K562 (cell line): Measurements from ENCODE around the gene ZBTB48. TPM values are rescaled to one million over a fixed set of nuclear protein-coding genes. Genes with fewer than 3 reads are reported as not detected.

Source experiments
- CBFA2T2 ChIP-seq: fragments of 450-650 bp; conservative IDR thresholded peaks from 2 replicates; pipeline ENCODE4 v1.6.1; 2017; ENCODE audit warnings: mild to moderate bottlenecking
- DDX20 ChIP-seq: fragments of 450-650 bp; IDR thresholded peaks from 2 replicates; pipeline ENCODE4 v1.6.1; 2016; ENCODE audit warnings: missing genetic modification characterization, low read depth, mild to moderate bottlenecking, missing compliant biosample characterization, moderate library complexity
- MAFF ChIP-seq: IDR thresholded peaks from 2 replicates; pipeline ENCODE4 v1.6.1; 2012; ENCODE audit warnings: low read length, improper control_type of control experiment
- NONO ChIP-seq, 2 experiments: fragments of 200-400 bp in 1 of 2; fragments of 450-650 bp in 1 of 2; formaldehyde crosslinking in 1 of 2; IDR thresholded peaks; 2 replicates each; pipeline ENCODE4 v1.6.1; 2017; ENCODE audit warnings: low read depth in 2 of 2, mild to moderate bottlenecking in 2 of 2, moderate library complexity in 2 of 2, low read length in 1 of 2
- ZZZ3 ChIP-seq: fragments of 450-650 bp; IDR thresholded peaks from 2 replicates; pipeline ENCODE4 v1.6.1; 2016; ENCODE audit warnings: antibody characterized with exemption, mild to moderate bottlenecking, moderate library complexity
- polyA plus RNA-seq, 8 experiments: library from polyadenylated mRNA; depleted of rRNA in 4 of 8; stranded (reverse) in 5 of 8; unstranded in 3 of 8; fragments of >200 nt; fragmentation: Nextera tagmentation in 2 of 8; fragmentation: Illumina TruSeq in 1 of 8; extraction: Ambion mirVana in 2 of 8; extraction: Trizol in 1 of 8; gene quantifications; 2 replicates each; pipeline versions ENCODE4 v1.2.1 to v1.2.3, GENCODE V29; 2011 to 2014; ENCODE audit warnings: inconsistent platforms in 1 of 8, missing spikeins in 1 of 8
- total RNA-seq, 7 experiments: library from RNA; depleted of rRNA in 6 of 7; stranded (reverse); fragments of >200 nt in 6 of 7; fragmentation: Illumina TruSeq in 2 of 7; extraction: Trizol in 2 of 7; gene quantifications; 2 replicates each; pipeline versions ENCODE4 v1.2.1 to v1.2.3, GENCODE V29; 2011 to 2021; ENCODE audit warnings: low replicate concordance in 1 of 7
- TF ChIP-seq, protein P1 (sequence below): fragments of 450-650 bp; IDR thresholded peaks from 2 replicates; pipeline ENCODE4 v1.6.1; 2016; ENCODE audit warnings: mild to moderate bottlenecking, moderate library complexity
- TF ChIP-seq, protein P2 (sequence below), 2 experiments: fragments of 450-650 bp; formaldehyde crosslinking in 1 of 2; IDR thresholded peaks; 2 replicates each; pipeline versions ENCODE4 v1.4.0 to v1.6.1; 2014 to 2020; ENCODE audit warnings: mild to moderate bottlenecking in 2 of 2, borderline replicate concordance in 1 of 2, low read depth in 1 of 2

Gene ZBTB48
- total and polyA plus RNA-seq, 9 of the 15 experiments (the other 6 are each of a cell fraction or from before 2014, with no cell fraction given): 1.9 to 66.9 (median 29.5) TPM

DNA sequence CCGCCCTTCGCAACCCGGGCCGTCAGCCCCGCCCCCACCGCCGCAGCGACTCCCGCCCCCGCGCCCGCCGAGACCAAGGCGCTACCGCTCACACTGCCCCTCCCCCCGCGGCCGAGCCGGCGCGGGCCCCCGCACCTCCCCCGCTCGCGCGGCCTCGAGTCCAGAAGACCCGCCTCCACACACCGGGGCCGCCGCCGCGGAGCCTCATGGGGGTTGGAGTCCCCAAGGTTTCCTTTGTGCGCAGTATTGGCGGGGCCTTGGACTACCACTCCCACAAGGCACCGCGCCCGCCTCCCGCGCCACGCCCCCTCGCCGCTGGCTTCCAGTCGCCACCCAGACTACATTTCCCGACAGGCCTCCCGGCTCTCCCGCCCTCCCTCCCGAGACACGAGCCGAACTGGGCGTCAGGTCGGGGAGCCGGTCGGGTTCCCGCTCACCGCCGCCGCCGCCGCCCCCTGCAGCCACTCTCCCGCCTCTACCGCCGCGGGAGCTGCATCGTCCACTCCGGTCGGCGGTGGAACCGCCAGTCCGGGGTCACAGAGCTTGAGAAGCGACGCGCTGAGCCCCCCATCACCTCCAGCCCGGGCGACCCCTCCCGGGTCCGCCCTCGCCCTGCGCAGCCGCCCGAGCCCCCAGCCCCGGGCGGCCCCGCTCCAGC is 33.7 kb downstream of the ZBTB48 start, which contains the start of gene PHF13 (continued):
- TF ChIP-seq, protein P1, sequence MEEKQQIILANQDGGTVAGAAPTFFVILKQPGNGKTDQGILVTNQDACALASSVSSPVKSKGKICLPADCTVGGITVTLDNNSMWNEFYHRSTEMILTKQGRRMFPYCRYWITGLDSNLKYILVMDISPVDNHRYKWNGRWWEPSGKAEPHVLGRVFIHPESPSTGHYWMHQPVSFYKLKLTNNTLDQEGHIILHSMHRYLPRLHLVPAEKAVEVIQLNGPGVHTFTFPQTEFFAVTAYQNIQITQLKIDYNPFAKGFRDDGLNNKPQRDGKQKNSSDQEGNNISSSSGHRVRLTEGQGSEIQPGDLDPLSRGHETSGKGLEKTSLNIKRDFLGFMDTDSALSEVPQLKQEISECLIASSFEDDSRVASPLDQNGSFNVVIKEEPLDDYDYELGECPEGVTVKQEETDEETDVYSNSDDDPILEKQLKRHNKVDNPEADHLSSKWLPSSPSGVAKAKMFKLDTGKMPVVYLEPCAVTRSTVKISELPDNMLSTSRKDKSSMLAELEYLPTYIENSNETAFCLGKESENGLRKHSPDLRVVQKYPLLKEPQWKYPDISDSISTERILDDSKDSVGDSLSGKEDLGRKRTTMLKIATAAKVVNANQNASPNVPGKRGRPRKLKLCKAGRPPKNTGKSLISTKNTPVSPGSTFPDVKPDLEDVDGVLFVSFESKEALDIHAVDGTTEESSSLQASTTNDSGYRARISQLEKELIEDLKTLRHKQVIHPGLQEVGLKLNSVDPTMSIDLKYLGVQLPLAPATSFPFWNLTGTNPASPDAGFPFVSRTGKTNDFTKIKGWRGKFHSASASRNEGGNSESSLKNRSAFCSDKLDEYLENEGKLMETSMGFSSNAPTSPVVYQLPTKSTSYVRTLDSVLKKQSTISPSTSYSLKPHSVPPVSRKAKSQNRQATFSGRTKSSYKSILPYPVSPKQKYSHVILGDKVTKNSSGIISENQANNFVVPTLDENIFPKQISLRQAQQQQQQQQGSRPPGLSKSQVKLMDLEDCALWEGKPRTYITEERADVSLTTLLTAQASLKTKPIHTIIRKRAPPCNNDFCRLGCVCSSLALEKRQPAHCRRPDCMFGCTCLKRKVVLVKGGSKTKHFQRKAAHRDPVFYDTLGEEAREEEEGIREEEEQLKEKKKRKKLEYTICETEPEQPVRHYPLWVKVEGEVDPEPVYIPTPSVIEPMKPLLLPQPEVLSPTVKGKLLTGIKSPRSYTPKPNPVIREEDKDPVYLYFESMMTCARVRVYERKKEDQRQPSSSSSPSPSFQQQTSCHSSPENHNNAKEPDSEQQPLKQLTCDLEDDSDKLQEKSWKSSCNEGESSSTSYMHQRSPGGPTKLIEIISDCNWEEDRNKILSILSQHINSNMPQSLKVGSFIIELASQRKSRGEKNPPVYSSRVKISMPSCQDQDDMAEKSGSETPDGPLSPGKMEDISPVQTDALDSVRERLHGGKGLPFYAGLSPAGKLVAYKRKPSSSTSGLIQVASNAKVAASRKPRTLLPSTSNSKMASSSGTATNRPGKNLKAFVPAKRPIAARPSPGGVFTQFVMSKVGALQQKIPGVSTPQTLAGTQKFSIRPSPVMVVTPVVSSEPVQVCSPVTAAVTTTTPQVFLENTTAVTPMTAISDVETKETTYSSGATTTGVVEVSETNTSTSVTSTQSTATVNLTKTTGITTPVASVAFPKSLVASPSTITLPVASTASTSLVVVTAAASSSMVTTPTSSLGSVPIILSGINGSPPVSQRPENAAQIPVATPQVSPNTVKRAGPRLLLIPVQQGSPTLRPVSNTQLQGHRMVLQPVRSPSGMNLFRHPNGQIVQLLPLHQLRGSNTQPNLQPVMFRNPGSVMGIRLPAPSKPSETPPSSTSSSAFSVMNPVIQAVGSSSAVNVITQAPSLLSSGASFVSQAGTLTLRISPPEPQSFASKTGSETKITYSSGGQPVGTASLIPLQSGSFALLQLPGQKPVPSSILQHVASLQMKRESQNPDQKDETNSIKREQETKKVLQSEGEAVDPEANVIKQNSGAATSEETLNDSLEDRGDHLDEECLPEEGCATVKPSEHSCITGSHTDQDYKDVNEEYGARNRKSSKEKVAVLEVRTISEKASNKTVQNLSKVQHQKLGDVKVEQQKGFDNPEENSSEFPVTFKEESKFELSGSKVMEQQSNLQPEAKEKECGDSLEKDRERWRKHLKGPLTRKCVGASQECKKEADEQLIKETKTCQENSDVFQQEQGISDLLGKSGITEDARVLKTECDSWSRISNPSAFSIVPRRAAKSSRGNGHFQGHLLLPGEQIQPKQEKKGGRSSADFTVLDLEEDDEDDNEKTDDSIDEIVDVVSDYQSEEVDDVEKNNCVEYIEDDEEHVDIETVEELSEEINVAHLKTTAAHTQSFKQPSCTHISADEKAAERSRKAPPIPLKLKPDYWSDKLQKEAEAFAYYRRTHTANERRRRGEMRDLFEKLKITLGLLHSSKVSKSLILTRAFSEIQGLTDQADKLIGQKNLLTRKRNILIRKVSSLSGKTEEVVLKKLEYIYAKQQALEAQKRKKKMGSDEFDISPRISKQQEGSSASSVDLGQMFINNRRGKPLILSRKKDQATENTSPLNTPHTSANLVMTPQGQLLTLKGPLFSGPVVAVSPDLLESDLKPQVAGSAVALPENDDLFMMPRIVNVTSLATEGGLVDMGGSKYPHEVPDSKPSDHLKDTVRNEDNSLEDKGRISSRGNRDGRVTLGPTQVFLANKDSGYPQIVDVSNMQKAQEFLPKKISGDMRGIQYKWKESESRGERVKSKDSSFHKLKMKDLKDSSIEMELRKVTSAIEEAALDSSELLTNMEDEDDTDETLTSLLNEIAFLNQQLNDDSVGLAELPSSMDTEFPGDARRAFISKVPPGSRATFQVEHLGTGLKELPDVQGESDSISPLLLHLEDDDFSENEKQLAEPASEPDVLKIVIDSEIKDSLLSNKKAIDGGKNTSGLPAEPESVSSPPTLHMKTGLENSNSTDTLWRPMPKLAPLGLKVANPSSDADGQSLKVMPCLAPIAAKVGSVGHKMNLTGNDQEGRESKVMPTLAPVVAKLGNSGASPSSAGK: no peak
- TF ChIP-seq MAFF (no peak), DDX20 (tag) (no peak), ZZZ3 (no peak), NONO (IDR thresholded peaks at IDR 0.05; ENCODE audit: low read depth in 2 of 2, low read length in 1 of 2) (peak; percentile 32 to 43; a peak in 1 of 4 replicates), CBFA2T2 (no peak)
- TF ChIP-seq, protein P2, sequence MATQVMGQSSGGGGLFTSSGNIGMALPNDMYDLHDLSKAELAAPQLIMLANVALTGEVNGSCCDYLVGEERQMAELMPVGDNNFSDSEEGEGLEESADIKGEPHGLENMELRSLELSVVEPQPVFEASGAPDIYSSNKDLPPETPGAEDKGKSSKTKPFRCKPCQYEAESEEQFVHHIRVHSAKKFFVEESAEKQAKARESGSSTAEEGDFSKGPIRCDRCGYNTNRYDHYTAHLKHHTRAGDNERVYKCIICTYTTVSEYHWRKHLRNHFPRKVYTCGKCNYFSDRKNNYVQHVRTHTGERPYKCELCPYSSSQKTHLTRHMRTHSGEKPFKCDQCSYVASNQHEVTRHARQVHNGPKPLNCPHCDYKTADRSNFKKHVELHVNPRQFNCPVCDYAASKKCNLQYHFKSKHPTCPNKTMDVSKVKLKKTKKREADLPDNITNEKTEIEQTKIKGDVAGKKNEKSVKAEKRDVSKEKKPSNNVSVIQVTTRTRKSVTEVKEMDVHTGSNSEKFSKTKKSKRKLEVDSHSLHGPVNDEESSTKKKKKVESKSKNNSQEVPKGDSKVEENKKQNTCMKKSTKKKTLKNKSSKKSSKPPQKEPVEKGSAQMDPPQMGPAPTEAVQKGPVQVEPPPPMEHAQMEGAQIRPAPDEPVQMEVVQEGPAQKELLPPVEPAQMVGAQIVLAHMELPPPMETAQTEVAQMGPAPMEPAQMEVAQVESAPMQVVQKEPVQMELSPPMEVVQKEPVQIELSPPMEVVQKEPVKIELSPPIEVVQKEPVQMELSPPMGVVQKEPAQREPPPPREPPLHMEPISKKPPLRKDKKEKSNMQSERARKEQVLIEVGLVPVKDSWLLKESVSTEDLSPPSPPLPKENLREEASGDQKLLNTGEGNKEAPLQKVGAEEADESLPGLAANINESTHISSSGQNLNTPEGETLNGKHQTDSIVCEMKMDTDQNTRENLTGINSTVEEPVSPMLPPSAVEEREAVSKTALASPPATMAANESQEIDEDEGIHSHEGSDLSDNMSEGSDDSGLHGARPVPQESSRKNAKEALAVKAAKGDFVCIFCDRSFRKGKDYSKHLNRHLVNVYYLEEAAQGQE (IDR thresholded peaks at IDR 0.05; ENCODE audit: borderline replicate concordance): no peak
- TF ChIP-seq, protein P2 (CRISPR knock-in tag; IDR thresholded peaks at IDR 0.05; ENCODE audit: low read depth): no peak
